Tongue (tissue), 2 donors: Measurements from ENCODE around the gene ACOT12. TPM values are rescaled to one million over a fixed set of nuclear protein-coding genes. Genes with fewer than 3 reads are reported as not detected.

ENCODE experiments used
- DNase-seq: peaks from one replicate; pipeline ENCODE4 v3.0.0-alpha.2; 2015
- total RNA-seq: library from RNA; depleted of rRNA; stranded (reverse); fragments of >200 nt; gene quantifications from one replicate; pipeline ENCODE4 v1.2.3, GENCODE V29; 2014

ACOT12 gene
- total RNA-seq, 1 donor from 2014 or later: not detected

DNA sequence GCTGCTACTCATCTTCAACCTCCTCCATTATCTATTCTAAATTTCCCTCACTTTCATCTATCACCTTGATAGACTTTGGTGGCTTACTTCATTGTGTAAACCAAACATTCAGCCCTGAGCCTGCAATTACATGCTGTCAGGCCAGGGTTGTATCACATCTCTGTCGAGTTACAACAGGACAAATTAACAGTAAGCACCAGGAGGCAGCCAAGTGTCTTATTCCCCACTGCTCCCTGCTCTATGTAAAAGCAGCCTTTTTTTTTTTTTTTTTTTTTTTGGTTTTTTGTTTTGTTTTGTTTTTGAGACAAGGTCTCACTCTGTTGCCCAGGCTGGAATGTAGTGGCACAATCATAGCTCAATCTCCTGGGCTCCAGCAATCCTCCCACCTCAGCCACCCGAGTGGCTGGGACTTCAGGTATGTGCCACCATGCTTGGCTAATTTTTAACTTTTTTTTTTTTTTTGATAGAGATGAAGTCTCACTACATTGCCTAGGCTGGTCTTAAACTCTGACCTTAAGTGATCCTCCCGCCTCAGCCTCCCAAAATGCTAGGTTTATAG is 107.8 kb downstream of the ACOT12 start:
- no peak for DNase-seq

DNA sequence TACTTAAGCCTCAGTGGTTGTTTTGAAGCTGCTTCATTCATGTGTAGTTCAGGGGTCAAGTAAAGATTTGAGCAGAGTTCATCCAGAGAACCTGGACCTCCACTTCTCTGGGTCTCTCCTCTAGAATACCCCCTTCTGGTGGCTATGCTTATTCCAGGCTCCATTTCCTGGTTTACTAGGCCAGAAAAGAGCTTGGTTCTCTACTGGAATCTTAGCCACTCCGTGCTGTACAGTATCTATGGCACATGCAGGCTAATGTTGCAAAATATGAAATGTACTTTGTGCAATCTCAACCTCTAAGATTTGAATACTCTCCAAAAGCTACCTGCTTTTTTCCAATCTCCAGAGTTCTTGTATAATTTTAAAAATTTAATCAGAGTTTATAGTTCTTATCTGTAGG is 110.0 kb downstream of the ACOT12 start:
- no peak for DNase-seq

Other genes with a start within 250 kb of the ACOT12 start
- 287 TPM for gene CKMT2, start 160.8 kb downstream of the ACOT12 start, total RNA-seq
- 25.3 TPM for gene ZCCHC9, start 92.5 kb downstream of the ACOT12 start, total RNA-seq